Measurements from ENCODE around the gene DAB2IP.
"Not testable (repeated sequence)": the region's sequence is repeated elsewhere in the genome, so short reads cannot be mapped to it uniquely, and the experiment has no call there.

The DAB2IP gene

DNA sequence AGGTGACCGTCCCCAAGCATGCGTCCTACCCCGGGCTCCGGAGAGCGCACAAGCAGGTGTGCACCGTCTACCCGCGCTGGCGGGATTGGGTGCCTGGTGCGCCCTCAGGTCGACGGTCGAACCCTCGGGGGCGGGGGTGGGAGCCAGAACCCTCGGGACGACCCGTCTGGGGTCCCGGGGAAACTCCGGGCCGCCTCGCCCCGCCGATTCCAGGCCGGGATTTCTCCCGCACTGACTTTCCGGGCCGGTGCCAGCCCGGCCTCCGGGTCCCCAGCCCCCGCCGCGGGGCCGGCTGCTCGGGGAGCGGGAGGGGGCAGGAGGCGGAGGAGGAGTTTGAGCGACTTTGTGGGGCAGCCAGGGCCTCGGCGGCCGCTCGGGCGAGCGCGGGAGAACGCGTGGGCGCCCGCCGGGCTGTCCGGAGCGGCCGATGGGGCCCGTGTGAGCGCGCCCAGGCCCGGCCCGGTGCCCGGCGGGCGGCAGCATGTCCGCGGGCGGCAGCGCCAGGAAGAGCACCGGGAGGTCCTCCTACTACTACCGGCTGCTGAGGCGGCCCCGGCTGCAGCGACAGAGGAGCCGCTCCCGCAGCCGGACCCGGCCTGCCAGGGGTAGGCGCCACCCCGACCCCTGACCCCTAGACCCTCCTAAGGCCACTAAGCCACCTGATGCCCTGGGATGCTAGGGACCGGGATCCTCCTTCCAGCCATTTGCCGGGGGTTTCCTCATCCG lies at the start of gene DAB2IP:
Gene DAB2IP, plus strand, starts transcription at position 340 of the 726 bp plus-strand sequence. Its CDS starts 142 bp downstream, at position 482.
- peak; percentile 76 for DNase-seq (ENCODE audit: low spot score)

DNA sequence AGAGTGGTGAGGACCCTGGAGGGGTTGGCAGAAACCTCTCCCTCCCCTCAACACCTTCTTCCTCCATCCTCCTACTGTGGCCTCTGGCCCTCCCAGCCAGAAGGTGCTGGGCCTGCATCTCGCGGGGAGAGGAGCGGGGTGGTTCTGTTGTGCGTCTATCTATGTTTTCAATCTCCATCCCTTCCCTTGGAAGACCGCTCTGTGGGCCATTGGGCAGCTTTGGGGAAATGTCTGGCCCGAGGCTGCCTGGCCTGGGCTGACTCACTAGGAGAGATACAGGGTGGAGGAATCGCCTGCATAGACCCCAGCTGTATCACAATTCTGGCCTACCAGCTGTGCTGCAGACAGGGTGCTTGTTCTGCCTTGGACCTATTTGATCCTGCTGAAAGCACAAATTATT lies 48.4 kb upstream of the DAB2IP start:
- DNase-seq (ENCODE audit: low spot score) = no peak

DNA sequence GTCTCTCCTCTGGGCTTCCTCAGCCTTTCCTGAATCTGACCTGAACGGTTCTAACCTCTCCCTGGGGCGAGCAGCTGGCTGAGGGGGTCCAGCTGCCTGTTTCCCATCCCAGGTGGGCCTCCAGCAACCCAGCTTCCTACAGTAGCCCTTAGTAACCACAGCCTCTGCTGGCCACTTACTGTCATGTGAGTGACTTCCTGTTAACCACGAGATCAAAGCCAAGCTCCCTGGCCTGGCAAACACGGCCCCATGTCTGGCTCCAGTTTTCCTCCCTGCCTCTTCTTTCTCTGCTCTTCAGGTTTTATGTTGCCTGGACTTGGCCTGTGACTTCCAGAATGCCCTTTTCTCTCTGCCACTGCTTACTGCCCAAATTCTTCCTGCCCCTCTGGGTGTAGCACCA lies 47.2 kb upstream of the DAB2IP start:
- peak; percentile 47 for DNase-seq (ENCODE audit: low spot score)

DNA sequence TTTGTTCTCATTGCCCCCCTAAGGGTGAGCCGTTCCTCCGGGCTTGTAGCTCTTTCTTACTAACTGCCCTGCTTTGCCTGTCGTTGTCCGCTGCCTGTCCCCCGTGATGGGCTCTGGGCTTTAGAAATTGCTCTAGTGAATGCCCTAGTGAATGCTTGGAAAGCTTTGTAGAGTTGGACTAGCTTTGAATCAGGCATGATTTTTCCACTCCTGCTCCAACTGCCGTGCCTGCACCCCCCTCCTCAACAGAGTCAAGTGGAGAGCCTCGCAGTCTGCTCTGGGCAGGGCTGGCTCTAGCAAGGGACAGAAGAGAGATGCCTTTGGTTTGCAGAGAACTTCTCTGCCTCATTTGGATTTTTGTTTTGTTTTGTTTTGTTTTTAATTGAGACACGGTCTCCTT lies 46.8 kb upstream of the DAB2IP start:
- DNase-seq (ENCODE audit: low spot score) = peak; percentile 46

DNA sequence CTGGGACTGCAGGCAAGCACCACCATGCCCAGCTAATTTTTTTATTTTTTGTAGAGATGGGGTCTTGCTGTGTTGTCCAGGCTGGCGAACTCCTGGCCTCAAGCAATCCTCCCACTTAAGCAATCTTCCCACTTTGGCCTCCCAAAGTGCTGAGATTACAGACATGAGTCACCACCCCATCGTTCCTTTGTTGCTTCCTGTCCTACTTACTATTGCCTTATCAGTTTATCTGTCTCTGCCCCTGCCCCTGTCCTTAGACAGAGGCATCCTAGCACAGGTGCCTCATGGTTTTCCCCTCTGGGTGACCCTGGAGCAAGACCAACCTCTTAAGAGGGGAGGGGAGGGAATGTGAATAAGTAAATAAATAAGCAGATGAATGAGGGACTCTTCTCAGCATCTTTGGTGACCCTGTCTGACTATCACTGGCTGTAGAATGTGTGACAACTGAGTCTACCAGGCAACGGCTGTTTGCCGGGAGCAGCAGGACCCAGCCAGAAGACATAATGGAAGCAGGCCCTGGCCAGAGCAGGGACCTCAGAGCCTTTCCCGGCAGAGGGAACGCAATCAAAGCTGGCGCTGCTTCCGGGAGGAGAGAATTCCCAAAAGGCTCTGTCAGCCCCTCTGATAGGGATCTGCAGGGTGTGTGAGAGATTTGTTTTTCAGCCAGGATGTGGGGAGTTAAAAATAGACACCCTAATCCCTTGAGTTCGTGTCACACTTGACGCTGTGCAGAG lies 43.8 kb upstream of the DAB2IP start:
- no peak for DNase-seq (ENCODE audit: low spot score)

DNA sequence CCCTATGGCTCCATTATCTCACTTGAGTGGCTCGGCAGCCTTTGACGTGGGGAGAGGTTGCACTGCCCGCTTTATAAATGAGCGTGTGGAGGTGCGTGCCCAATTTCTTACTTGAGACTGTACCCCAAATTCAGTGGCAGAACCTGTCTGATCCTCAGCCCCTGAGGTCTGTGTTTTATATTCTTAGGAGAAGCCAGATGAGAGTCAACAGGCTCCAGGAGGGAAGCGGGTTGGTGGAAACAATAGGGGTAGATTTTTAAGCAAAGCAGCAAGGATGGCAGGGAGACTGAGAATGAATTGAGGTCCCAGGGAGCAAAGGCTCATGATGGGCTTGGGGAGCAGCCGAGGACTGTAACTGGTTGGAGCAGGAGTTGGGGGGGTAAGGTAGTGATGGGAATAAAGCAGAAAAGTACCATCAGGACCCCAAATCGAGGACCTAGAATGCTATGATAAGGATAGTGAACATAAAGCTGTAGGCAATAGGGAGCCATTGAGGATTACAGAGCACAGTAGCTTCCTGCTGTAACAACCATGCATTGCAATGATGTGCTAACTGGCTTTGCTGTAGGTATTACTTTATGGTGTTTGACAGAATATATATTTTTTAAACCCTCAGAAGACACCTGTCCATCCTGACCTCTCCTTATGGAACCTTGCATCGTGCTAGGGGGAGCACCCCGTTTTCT lies 43.1 kb upstream of the DAB2IP start:
- DNase-seq (ENCODE audit: low spot score) = no peak

DNA sequence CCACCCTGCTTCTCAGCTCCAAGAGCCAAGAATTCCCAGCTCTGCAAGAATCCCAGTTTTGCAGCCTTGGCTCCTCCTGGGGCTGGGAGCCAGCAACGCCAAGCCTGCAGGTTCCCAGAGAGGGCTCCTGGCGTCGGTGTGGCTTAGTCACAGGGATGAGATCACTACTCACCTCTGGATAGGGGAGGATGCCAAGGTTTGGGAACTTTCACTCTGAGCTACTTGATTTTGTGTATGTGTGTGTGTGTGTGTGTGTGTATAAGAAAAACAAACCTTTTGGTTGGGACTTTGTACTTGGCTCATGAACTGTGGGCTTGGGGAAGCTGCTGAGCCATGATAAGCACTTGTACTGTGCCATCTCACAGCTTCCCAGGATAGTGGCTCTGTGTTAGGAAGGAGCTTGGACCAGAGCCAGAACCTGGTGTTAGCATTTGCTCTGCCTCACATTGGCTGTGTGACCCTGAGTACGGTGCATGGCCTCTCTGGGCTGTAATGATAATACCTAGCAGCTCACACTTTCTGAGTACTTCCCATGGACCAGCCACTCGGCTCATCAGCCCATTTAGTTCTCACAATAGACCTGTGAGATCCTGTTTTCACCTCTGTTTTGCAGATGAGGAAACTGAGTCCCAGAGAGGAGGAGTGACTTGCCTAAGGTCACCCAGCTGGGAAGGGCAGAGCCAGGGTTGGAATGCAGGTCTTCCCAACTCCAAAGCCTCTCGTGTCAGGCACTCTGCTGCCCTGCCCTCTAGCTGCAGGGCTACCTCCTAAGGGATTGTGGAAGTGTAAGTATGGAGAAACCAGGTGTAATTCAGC lies 41.4 kb upstream of the DAB2IP start:
- no peak for DNase-seq (ENCODE audit: low spot score)

DNA sequence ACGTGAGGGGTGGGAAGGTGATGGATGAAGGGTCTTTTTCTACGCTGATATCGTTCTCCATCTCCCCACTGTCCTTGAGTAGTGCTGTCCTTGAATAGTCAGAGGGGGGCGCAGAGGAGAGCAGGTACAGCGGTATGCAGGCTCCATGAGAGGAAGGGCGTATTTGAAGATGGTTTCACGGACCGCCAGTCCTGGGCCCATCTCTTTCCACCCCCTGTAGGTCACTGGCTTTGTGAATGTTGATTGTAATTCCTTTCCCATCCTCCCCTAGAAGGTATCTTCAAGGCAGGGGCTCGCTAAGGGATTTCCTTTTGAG lies 40.8 kb upstream of the DAB2IP start:
- no peak for DNase-seq (ENCODE audit: low spot score)

DNA sequence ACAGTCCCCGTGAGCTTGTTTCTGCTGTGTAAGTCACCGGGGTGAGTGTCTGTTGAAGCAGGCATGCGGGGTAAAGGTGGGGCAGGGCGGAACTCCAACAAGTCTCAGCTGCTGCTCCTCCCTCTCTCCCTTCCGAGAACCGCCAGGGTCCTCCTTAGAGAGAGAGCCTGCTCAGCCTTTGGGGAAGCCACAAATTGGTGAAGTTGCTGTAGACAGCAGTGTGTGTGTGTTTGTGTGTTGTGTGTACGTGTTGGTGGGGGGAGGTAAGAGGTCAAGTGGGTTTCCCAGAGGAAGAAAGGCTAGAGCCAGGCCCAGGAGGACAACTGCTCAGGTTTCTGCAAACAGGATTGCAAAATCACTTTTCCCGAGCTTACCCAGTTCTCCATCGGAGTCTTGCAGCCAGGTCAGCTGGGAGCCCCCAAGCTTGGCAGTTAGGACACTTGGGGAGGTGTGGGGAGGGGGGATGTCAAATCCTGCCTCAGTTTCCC lies 38.9 kb upstream of the DAB2IP start:
- no peak for DNase-seq (ENCODE audit: low spot score)

DNA sequence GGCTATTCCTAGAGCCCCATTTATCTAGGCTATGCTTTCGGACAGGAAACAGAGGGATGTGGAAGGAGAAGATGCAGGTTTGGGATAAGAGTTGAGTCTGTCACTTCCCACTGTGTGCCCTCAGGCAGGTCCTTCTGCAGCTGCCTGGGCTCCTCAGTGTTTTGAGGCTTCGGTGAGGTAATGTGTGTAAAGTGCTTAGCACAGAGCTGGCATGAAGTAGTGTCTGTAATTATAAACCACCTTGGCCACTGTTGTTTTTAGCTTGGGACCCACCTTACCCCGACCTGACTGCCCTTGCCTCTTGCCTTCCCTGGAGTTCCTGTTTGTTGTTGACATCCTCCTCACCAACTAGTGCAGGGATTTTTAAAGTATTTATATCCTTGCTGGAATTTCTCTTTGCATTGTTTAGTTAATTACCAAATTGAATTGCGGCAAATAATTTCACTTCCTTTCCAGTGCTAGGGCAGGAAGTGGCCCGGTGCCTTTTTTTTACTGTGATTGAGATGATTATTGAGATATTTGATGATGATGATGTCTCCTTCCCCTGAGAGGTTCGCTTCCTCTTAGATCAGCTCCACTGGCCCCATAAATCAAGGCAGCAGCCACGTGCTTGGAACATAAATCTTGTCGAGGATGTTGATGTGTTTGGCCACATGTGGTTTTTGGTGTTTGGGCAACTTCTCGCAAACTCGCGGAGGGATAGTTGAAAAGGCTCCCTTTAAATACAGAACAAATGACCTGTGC lies 38.3 kb upstream of the DAB2IP start:
- no peak for DNase-seq (ENCODE audit: low spot score)

DNA sequence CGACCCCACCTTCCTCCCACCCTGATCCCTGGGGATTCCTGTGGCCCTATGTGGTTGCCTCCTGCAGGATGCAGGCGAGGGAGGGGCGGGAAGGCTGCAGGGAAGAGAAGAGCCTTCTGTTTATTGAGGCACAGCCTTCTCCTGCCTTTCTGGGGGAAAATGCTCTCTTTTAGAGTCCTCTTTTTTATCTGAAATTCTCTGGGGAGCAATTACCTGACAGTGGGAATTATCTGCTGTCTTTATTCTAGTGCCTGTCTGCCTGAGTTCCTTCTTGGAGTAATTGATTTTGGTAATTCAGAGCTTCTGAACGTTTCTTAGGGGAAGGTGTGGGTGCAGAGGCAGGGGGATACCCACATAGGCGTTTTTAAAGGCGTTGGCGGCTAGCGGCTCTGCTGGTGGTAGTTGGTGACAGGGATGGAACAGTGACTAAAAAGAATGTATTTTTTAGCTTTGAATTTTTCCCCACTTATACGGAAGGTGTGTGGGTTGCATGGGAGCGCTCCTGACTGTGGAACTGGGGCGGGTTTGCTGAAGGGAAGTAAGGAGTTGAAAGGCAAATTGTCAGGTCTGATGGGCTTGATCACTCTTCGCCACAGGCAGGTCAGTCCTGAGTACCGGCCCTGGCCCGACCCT lies 35.2 kb upstream of the DAB2IP start:
- no peak for DNase-seq (ENCODE audit: low spot score)

DNA sequence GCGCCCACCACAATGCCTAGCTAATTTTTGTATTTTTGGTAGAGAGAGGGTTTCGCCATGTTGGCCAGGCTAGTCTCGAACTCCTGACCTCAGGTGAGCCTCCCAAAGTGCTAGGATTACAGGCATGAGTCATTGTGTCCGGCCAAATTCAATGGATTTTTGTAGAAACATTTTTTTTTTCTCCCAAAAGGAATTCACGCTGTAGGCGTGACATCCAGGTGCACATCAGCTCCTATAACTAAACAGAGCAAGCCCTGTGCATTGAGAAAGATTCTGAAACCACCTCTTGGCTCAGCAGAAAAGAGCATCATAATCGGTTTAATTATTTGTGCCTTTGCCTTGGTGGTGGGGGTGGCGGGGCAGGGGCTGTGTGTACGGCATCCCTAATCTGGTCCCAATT lies 32.9 kb upstream of the DAB2IP start:
- DNase-seq (ENCODE audit: low spot score) = no peak

DNA sequence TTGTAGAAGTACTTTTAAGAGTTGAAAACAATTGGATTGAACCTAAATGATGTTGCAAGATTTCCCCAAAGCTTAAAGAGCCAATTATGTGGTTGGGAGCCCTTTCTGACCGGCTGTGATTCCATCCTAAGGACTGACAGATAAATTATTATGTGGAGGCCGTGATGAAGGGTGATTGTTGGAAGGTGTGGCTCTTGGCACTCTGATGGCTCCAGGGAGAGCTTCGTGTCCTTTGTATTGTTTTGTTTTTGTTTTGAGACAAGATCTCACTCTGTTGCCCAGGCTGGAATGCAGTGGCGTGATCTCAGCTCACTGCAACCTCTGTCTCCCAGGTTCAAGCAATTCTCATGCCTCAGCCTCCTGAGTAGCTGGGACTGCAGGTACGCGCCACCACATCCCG lies 32.5 kb upstream of the DAB2IP start:
- DNase-seq (ENCODE audit: low spot score) = not testable (repeated sequence)

DNA sequence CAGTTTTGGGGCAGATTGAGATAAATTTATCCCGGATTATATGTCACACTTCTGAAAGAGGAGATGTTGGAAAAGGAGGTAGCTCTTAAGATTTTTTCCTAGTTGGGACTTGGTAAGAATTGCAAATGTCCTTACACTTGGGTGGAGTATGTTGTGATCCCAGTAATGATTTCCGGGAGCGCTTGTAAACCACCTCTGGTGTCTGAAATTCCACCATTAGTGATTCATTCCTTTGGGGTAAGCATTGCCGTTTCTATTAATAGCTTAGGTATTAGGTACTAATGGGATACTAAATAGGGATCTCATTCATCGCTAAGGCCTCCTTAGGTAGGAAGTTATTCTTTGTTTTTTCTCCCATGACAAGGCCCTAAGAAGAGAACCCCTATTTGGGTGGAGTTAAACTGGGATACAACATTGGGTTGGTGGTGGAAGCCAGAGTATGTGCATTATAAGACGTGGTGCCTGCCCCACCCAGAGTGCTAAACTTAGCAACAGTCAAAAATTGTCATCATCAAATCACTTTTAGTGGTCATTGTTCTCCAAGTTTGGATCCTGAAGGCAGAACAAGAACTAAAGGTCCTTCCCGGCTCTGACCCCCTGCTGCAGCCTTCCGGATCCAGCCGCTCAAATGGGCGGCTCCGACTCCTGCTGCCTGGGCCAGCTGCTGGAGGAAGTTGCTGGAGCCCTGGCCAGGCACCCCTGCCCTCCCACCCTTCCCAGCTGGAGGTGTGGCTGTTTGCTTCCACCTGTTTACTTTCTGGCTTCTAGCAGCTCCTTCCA lies 31.7 kb upstream of the DAB2IP start:
- no peak for DNase-seq (ENCODE audit: low spot score)

DNA sequence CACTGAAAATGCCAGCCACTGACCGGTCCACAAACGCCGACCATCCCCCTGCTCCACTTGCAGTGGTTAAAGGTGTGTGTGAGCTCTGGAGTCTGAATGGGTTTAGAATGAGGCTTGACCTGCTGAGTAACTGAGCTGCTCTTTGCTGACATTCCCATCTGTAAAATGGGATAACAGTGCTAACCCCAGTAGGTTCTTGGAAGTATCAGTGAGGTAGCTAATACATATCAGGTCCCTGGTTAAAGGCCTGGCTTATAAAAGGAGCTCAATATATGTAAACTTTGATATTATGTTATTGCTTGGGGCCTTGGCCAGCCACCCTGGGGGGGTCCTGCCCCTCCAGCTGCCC lies 31.1 kb upstream of the DAB2IP start:
- no peak for DNase-seq (ENCODE audit: low spot score)

DNA sequence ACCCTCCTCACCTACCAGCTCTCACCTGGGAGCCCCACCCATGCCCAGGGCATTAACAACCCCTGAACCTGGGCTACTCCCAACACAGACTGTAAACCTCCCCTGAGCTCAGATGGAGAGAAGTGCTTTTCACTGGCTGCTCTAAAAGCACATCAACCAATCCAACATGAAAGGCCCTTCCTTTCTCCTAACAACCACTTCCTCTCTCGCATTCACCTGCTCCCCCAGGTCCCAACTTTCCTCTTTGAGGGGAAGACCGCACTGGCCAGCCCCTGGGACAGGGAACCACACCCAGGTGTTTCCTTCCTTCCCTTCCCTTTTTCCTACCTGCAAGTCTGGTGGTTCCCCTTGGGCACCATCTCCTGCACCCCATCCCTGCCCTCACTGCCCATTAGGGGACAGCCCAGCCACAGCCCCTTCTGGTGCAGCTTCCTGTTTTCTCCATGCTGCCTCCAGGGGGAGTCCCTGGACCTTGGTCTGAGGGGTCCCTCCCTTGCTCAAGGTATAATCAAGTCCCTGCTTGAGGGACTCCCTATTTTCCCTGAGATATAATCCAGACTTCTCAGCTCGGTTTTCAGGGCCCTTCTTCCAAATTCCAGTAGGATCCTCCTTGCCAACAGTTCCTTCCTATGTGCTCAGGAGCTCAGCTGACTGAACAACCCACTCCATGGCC lies 30.5 kb upstream of the DAB2IP start:
- no peak for DNase-seq (ENCODE audit: low spot score)

DNA sequence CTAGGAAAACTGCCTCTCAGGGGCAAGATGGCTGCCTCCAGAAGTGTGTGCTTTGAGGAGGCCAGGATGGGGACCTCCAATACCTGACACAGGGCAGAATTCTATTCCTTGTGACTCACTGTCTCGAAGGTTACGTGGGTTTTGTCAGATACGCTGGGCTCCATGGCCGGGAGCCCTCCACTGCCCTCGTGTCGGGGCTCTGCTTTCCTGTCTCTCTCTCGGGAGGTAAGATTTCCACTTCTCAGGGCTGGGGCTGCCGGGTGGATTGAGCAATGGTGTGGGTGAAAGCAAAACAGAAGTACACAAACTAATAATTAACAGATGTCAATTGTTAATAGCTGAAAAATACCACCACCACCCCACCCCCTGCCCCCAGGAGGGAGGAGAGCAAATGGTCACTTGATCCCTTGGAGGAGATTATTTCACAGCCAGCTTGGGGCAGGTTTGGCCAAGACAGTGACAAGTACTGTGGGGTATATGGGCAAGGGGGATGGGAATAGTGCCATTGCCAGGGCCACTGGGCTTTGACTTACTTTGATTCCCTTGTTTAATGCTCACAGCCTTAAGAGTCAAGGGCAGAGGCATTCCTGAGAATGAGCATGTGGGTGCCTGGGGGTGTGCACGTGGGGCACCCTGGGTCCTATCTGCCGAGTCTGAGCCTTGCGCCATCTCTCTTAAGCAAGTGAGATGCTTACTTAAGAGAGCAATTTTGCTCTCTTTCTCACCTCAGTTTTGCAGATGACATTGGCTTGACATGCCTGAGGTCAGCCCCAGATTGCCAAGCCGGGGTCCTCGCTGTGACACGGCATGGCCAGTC lies 28.8 kb upstream of the DAB2IP start:
- no peak for DNase-seq (ENCODE audit: low spot score)

DNA sequence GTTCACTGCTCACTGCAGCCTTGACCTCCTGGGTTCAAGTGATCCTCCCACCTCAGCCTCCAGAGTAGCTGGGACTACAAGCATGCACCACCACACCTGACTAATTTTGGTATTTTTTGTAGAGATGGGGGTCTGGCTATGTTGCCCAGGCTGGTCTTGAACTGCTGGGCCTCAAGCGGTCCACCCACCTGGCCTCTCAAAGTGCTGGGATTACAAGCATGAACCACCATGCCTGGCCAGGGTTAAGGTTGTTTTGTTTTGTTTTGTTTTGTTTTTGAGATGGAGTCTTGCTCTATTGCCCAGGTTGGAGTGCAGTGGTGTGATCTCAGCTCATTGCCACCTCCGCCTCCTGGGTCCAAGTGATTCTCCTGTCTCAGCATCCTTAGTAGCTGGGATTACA lies 28.0 kb upstream of the DAB2IP start:
- not testable (repeated sequence) for DNase-seq (ENCODE audit: low spot score)

DNA sequence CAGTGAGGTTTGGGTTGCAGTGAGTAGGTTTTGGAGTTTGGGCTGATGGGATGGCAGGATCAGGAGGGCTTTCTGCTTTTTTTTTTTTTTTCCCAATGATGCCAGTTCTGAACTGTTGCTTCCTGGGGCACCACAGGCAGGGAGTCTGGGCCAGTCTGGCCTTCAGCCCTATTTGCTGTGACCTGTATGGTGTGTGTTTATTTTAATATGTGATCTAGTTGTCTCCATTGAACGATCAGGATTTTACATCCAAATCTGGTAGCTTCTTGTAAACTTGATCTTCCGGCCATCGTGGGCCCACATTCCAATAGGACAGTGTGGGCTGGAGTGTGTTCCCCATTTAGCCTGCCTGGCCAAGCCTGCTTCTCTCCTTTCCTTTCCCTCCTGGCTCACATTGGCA lies 25.8 kb upstream of the DAB2IP start:
- DNase-seq (ENCODE audit: low spot score) = no peak
